ENCODE measurements around the gene B4GALNT1.
"Not testable (repeated sequence)": the region's sequence is repeated elsewhere in the genome, so short reads cannot be mapped to it uniquely, and the experiment has no call there.

Gene B4GALNT1

DNA sequence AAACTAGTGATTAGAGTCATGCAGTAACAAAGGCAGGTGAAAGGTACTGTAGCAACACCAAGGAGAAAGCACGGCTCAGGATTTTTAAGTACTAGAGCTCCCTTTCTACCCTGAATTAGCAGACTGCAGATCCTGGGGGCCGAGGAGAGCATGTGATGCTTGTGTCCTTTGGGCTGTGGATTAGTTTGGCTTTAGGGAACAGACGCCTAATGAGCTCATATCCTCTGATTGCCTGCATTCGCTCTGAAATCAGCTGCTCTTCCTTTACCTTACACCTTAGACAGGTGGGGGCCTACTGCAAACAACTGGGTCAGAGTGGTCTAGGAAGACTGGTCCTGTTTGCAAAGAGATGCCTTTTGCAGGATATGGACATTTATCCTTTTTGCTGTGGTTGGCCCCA lies 39.8 kb downstream of the B4GALNT1 start:
- Mint-ChIP-seq H3K9me3 (no peaks in the 10 kb centered on the region), H3K36me3 (ENCODE audit: low read depth) (peaks cover 19% of the 10 kb centered on the region), H3K4me3 (no peak overlapping the region), H3K27me3 (no peaks in the 10 kb centered on the region), H3K4me1 (ENCODE audit: low read depth) (peaks cover 19% of the 10 kb centered on the region), H3K27ac (no peak overlapping the region)

DNA sequence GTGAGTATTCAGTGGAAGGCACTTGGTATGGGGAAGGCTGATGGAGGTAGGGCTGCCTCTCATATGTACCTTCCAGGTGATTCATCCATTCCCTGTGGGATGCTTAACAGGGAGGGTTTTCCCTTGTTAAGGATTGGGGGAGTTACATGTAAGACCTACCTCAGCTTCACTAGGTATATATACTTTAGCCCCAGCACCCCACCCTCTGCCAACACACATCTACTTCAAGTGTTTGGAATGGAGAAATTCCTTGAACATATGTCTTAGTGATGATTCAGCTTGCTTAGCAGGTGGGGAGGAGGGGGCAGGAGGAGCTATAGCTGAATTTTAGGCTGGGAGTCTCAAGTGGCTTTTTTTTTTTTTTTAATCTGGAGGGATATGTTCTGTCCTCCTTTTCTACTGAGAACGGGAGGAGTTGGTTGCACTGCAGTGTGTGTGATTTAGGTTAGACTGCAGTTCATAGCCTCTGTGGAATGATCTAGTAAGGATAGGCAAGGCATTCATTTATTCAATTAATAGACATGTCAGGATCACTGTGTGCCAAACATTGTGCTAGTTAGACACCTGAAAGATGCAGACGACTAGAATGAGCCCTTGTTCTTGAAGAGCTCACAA lies 40.3 kb downstream of the B4GALNT1 start:
- no peak overlapping the region for H3K27ac Mint-ChIP-seq
- H3K9me3 Mint-ChIP-seq, result no peaks in the 10 kb centered on the region
- H3K27me3 Mint-ChIP-seq, result no peaks in the 10 kb centered on the region
- H3K36me3 Mint-ChIP-seq (ENCODE audit: low read depth), result peaks cover 16% of the 10 kb centered on the region
- peaks cover 19% of the 10 kb centered on the region for H3K4me1 Mint-ChIP-seq (ENCODE audit: low read depth)
- peak overlapping the region; percentile 89 for H3K4me3 Mint-ChIP-seq

DNA sequence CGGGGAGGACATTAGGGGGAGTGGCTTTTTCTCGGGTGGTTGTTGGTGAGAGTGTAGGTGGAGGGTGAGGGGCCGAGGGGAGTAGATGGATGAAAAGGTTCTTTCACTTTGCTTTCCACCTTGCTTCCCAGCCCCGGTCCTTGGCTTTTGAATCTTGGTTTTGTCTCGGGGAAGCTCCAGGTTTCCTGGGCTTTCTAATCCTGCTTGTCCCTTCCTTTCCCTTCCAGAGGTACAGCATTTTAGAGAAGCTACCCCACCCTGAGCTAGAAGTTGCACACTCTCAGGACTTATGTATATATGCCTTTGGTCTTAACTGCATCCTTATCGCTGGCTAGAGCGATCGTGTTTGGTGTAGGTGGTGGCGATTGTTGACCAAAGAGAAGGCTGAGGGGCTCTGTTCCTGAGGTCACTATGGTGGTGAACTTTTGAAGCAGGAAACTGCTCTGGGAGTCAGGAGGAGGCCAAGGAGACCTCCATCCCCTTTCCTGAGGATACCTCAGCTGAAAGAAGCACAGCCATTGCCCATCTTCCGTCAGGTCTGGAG lies 41.1 kb downstream of the B4GALNT1 start:
- H3K4me1 Mint-ChIP-seq (ENCODE audit: low read depth), result peaks cover 19% of the 10 kb centered on the region
- H3K36me3 Mint-ChIP-seq (ENCODE audit: low read depth), result peaks cover 10% of the 10 kb centered on the region
- peak overlapping the region; percentile 68 for H3K27ac Mint-ChIP-seq
- H3K4me3 Mint-ChIP-seq, result peak overlapping the region; percentile 89
- no peaks in the 10 kb centered on the region for H3K27me3 Mint-ChIP-seq
- H3K9me3 Mint-ChIP-seq, result no peaks in the 10 kb centered on the region

DNA sequence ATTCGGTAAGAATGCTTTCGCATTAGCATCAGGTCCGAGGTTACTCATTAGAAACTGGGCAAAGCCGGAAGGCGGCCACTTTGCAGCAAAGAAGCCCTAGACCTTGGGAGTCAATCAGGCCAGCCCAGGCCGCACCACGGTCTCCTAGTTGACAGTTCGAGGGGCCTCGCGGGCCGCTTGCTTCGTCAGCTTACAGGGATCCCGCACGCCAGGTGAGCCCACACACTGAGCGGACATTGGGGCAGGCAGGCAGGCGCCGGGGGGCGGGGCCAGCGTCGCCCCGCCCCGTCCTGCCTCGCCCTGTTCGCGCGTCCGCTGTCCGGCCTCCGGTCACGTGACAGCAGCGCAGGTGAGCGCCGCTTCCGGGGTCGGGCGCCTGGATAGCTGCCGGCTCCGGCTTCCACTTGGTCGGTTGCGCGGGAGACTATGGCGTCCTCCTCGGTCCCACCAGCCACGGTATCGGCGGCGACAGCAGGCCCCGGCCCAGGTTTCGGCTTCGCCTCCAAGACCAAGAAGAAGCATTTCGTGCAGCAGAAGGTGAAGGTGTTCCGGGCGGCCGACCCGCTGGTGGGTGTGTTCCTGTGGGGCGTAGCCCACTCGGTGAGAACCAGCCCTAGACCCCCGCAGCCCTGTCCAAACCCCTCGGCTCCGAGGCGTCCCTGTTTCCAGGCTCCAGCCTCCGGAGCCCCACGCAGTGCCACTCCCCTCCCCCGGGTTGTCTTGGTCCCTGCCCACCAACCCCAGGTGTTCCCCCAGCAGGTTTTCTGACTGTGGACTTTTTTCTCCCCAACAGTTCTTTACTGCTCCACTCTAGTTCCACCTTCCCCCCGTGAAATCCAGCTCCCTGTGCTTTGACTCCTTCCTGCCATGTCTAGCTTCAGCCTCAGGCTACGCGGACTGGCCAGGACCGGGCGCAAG lies 41.9 kb downstream of the B4GALNT1 start, which contains the start of gene PIP4K2C:
Gene PIP4K2C, plus strand, starts transcription at position 329 of the 918 bp plus-strand sequence. Its CDS starts 98 bp downstream, at position 427.
- H3K4me1 Mint-ChIP-seq (ENCODE audit: low read depth), result peaks cover 19% of the 10 kb centered on the region
- no peaks in the 10 kb centered on the region for H3K27me3 Mint-ChIP-seq
- H3K36me3 Mint-ChIP-seq (ENCODE audit: low read depth), result peaks cover 10% of the 10 kb centered on the region
- H3K27ac Mint-ChIP-seq, result peak within 1 kb of the TSS; percentile 80
- no peaks in the 10 kb centered on the region for H3K9me3 Mint-ChIP-seq
- peak within 1 kb of the TSS; percentile 89 for H3K4me3 Mint-ChIP-seq

DNA sequence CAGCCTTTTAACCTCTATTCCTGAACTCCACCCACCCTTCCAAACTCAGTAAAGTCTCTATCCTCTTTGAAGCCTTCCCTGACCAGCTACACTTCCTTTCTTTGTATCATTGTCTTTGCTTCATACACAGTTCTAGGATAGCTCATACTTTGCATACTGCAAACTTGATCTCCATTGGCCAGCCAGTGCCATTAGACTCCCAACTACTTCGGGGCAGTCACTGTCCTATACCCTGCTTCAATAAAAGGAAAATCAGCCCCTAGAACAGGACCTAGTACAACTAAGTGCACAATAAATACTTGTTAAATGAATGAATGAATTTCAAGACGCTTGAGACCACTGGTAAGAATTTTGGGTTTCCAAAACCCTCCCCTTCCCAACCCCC lies 42.5 kb downstream of the B4GALNT1 start:
- Mint-ChIP-seq H3K27me3 (no peaks in the 10 kb centered on the region), H3K9me3 (no peaks in the 10 kb centered on the region), H3K36me3 (ENCODE audit: low read depth) (peaks cover 10% of the 10 kb centered on the region), H3K4me1 (ENCODE audit: low read depth) (peaks cover 19% of the 10 kb centered on the region), H3K4me3 (peak overlapping the region; percentile 89), H3K27ac (peak overlapping the region; percentile 80)

DNA sequence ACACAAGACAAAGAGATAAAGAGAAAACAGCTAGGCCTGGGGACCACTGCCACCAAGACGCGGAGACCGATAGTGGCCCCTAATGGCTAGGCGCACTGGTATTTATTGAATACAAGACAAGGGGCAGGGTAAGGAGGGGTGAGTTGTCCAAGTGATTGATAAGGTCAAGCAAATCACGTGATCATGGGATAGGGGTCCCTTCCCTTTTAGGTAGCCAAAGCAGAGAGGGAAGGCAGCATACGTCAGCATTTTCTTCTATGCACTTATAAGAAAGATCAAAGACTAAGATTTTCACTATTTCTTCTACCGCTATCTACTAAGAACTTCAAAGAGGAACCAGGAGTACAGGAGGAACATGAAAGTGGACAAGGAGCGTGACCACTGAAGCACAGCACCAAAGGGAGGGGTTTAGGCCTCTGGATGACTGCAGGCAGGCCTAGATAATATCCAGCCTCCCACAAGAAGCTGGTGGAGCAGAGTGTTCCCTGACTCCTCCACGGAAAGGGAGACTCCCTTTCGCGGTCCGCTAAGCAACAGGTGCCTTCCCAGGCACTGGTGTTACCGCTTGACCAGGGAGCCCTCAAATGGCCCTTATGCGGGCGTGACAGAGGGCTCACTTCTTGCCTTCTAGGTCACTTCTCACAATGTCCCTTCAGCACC lies 43.9 kb downstream of the B4GALNT1 start:
- H3K4me3 Mint-ChIP-seq; H3K9me3 Mint-ChIP-seq; H3K36me3 Mint-ChIP-seq (ENCODE audit: low read depth); H3K27ac Mint-ChIP-seq; H3K27me3 Mint-ChIP-seq: not testable (repeated sequence)
- H3K4me1 Mint-ChIP-seq (ENCODE audit: low read depth), result peaks cover 19% of the 10 kb centered on the region

DNA sequence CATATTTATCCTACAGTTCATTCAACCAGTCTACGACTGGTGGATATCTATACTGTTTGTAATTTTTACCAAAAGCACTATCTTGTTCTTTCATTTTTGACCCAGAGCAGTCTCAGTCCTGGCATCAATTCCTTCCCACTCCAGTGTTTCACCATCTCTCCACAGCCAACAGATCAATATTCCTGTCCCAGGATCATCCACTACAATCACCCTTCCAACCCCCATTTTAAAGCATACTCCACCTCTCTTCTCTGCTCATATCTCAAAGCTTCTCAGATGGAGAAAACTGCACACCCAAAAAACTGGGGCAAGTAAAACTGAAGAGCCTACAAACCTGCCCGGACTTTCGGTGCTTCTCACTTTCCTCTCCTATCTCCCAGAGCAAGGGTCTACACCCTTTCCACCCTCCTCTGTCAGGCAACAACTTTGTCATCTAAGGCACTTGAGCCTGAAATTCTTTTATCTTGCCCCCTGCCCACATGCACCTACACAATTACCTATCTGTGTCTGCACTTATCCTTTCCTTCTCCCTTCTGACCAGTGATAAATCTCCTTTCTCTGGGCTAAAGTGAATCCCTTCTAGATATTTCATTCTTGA lies 46.1 kb downstream of the B4GALNT1 start:
- H3K27ac Mint-ChIP-seq, result no peak overlapping the region
- H3K36me3 Mint-ChIP-seq (ENCODE audit: low read depth), result no peaks in the 10 kb centered on the region
- H3K4me1 Mint-ChIP-seq (ENCODE audit: low read depth), result peaks cover 12% of the 10 kb centered on the region
- H3K4me3 Mint-ChIP-seq, result no peak overlapping the region
- peaks cover 5% of the 10 kb centered on the region for H3K27me3 Mint-ChIP-seq
- no peaks in the 10 kb centered on the region for H3K9me3 Mint-ChIP-seq

DNA sequence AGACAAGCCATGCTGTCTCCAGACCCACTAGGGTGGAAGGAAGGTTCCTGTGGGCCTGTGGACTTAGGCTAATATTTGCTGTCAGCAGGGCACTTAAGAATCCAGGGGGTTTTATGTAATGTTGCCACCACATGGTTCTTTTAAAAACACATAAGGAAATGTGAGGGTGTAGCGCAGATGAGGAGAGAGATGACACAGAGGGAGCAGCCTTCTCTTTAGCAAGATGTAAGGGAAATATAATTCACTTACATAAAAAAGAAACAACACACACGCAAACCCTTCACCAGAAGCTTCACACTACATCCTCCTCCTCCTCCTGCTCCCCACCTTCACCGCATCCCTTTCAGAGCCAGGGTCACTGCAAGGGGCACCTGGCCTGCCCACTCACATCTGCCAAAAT lies 46.9 kb downstream of the B4GALNT1 start:
- Mint-ChIP-seq H3K27me3 (peaks cover 5% of the 10 kb centered on the region), H3K27ac (no peak overlapping the region), H3K4me1 (ENCODE audit: low read depth) (peaks cover 7% of the 10 kb centered on the region), H3K4me3 (no peak overlapping the region), H3K9me3 (no peaks in the 10 kb centered on the region), H3K36me3 (ENCODE audit: low read depth) (no peaks in the 10 kb centered on the region)

DNA sequence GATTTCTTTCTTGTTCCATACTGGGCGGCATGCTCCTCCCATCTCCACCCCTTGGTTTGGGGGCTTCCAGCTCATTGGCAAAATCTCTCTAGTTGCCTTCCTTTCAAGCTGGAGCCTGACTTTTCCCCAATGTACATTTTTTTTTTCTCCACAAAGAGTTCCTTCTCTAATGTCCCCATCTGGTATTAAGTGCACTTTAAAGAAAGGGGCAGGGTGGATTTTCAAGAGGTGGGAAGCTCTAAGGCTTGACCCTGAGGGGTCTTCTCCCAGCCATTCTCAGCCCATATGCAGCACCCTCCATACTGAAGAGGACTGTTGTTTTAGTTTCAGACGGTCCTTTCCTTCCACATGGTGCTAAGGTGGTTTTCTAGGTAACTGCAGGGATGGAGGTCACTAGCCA lies 47.8 kb downstream of the B4GALNT1 start:
- H3K4me3 Mint-ChIP-seq, result no peak overlapping the region

DNA sequence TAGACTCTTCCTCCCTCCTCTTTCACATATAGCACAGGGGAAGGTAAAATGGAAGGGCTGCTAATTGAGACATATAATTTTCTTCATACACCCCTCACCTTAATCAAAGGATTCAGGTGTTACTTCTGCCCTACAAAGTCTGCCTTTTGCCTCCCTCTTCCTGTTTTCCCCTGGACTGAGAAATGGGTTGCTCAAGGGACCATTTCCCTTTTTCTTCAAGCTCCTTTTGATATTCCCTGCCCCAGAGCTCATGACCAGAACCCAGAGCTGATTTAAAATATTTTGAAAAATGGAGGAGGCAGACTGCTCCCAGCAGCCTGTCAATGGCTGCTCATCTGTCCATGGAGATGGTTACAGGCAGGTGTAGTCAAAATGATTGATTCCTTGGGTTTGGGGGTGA lies 48.3 kb downstream of the B4GALNT1 start:
- no peaks in the 10 kb centered on the region for H3K9me3 Mint-ChIP-seq
- H3K27ac Mint-ChIP-seq, result no peak overlapping the region
- H3K4me3 Mint-ChIP-seq, result no peak overlapping the region

More for the DNA sequence above, 47.8 kb downstream of the B4GALNT1 start:
- Mint-ChIP-seq H3K4me1 (ENCODE audit: low read depth) (no peaks in the 10 kb centered on the region), H3K27me3 (peaks cover 5% of the 10 kb centered on the region), H3K27ac (no peak overlapping the region), H3K9me3 (no peaks in the 10 kb centered on the region), H3K36me3 (ENCODE audit: low read depth) (no peaks in the 10 kb centered on the region)

DNA sequence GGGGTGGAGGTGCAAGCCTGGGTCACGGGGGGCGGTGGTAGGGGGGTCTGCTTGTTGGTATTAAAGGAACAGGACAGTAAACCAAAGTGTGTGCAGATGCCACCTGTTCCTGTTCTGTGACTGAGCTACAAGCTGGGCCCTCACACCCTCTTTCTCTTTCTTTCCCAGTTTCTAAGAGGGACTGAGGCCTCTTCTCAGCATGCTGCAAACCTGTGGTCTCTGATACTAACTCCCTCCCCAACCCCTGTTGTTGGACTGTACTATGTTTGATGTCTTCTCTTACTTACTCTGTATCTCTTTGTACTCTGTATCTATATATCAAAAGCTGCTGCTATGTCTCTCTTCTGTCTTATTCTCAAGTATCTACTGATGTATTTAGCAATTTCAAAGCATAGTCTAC lies 49.0 kb downstream of the B4GALNT1 start:
- Mint-ChIP-seq H3K27ac (no peak overlapping the region), H3K9me3 (no peaks in the 10 kb centered on the region), H3K4me1 (ENCODE audit: low read depth) (no peaks in the 10 kb centered on the region)

More for the DNA sequence above, 48.3 kb downstream of the B4GALNT1 start:
- Mint-ChIP-seq H3K27me3 (peaks cover 5% of the 10 kb centered on the region), H3K36me3 (ENCODE audit: low read depth) (no peaks in the 10 kb centered on the region), H3K4me1 (ENCODE audit: low read depth) (no peaks in the 10 kb centered on the region)

DNA sequence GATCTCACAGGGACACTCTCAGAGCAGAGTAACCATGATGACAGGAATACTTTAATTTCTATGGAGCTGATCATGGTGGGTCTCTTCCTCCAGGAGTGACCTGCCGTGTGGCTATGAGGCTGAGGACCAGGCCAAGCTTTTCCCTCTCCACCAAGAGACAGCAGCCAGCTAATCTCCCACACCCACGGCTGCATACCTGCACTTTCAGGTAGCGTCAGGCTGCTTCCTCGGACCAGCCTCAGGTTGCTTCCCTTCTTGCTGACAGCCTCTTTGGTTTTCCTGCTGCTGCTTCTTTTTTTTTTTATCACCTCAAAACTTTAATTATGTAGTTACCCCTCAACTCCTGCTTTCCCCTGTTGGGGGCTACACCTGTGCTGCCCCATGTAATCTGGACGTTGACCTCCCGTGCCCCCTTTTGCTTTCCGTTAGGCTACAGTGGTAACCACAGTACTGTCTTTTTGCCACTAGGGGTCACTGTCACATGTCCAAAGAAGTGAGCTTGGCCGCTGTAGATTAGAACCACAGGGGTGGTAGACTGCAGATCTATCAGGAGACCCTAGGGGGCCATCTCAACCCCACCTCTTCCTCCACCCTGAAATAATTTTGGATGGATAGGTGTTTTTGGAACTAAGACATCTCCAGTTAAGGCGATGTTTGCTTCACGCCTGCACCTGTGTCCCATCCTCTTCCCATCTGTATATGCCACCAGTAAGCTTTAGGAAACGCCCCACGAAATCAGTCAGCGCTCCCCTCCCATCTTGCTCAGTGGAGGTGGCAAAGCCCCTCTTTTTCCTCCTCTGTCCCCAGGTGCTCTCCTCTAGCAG lies 49.8 kb downstream of the B4GALNT1 start:
- Mint-ChIP-seq H3K27me3 (peaks cover 5% of the 10 kb centered on the region), H3K36me3 (ENCODE audit: low read depth) (no peaks in the 10 kb centered on the region), H3K4me3 (no peak overlapping the region), H3K9me3 (no peaks in the 10 kb centered on the region), H3K27ac (no peak overlapping the region), H3K4me1 (ENCODE audit: low read depth) (no peaks in the 10 kb centered on the region)

More for the DNA sequence above, 49.0 kb downstream of the B4GALNT1 start:
- Mint-ChIP-seq H3K27me3 (peaks cover 5% of the 10 kb centered on the region), H3K36me3 (ENCODE audit: low read depth) (no peaks in the 10 kb centered on the region), H3K4me3 (no peak overlapping the region)

DNA sequence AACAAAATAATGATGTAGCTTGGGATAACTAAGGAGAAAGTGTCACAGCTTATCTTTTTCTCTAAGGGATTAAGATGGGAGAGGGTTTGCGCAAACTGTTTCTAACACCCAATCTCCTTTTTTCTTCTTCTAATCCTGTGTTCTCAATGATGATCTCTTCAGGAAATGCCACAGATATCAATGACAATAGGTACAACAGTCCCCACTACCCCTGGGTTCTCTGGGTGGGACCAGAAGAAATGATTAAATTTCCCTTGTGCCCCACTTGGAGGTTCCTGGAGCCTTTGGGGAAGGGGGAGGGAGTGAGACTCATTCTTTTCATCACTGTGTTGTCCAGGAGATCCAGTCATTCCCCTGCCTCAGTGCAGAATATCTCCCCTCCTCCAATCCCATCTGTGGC lies 50.6 kb downstream of the B4GALNT1 start:
- no peaks in the 10 kb centered on the region for H3K4me1 Mint-ChIP-seq (ENCODE audit: low read depth)
- no peaks in the 10 kb centered on the region for H3K36me3 Mint-ChIP-seq (ENCODE audit: low read depth)
- H3K9me3 Mint-ChIP-seq, result no peaks in the 10 kb centered on the region
- no peak overlapping the region for H3K4me3 Mint-ChIP-seq
- H3K27ac Mint-ChIP-seq, result no peak overlapping the region
- peaks cover 5% of the 10 kb centered on the region for H3K27me3 Mint-ChIP-seq

DNA sequence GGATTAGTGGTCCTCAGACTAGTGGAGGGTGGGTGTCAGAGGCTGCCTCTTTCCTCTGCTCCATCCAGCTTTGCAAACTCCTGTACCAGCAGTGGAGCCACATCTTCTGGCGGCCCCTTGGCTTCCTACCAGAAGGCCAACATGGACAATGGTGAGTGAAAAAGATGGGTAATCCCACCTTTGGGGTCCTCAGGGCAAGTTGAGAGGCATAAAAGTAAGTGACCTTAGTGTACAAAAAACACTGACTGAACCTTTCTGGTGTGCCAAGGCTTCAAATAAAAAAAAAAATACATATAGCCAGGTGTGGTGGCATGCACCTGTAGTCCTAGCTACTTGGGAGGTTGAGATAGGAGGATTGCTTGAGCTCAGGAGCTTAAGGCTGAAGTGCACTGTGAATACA lies 51.2 kb downstream of the B4GALNT1 start:
- Mint-ChIP-seq H3K27me3 (peaks cover 5% of the 10 kb centered on the region), H3K4me3 (no peak overlapping the region), H3K27ac (no peak overlapping the region), H3K9me3 (no peaks in the 10 kb centered on the region), H3K4me1 (ENCODE audit: low read depth) (no peaks in the 10 kb centered on the region), H3K36me3 (ENCODE audit: low read depth) (no peaks in the 10 kb centered on the region)
